Measurements from ENCODE around the gene RNF8. TPM values are rescaled to one million over a fixed set of nuclear protein-coding genes. Genes with fewer than 3 reads are reported as not detected.
"Not testable (repeated sequence)": the region's sequence is repeated elsewhere in the genome, so short reads cannot be mapped to it uniquely, and the experiment has no call there.

The RNF8 gene
- total RNA-seq, 2 experiments from 2014 or later = 4.9 to 5.9 TPM

GRCh38 chr6:37344308-37344707, 9.5 kb upstream of the RNF8 start:
- ChIA-PET POLR2A (no interaction called here), CTCF (no interaction called here)
- no peaks in the 10 kb centered on the region for H3K4me1 ChIP-seq (ENCODE audit: insufficient read depth, low read length)
- no peak for TF ChIP-seq CTCF (IDR thresholded peaks at IDR 0.05)
- no peaks in the 10 kb centered on the region for H3K4me1 Mint-ChIP-seq (ENCODE audit: low read depth)
- DNase-seq (no peak), ATAC-seq (ENCODE audit: poor library complexity) (no peak)
- H3K36me3 ChIP-seq (ENCODE audit: insufficient read depth, low read length) = no peaks in the 10 kb centered on the region
- peaks cover 18% of the 10 kb centered on the region for H3K27me3 Mint-ChIP-seq
- H3K36me3 Mint-ChIP-seq (ENCODE audit: low read depth) = no peaks in the 10 kb centered on the region
- H3K9me3 ChIP-seq (ENCODE audit: control insufficient read depth in 1 of 2, insufficient read depth in 1 of 2, low read length in 2 of 2) = no peaks in the 10 kb centered on the region
- H3K4me3 Mint-ChIP-seq = no peak overlapping the region
- no peak overlapping the region for H3K27ac Mint-ChIP-seq
- no peaks in the 10 kb centered on the region for H3K9me3 Mint-ChIP-seq
- no peak overlapping the region for H3K4me3 ChIP-seq (ENCODE audit: low read length)
- H3K27ac ChIP-seq (ENCODE audit: low read depth in 1 of 2, low read length in 2 of 2) = no peak overlapping the region
- H3K27me3 ChIP-seq (ENCODE audit: control insufficient read depth in 1 of 2, insufficient read depth in 2 of 2, low read length in 2 of 2) = no peaks in the 10 kb centered on the region
- intact Hi-C loops (cut with DNase I, micrococcal nuclease) = no loop called here

DNA sequence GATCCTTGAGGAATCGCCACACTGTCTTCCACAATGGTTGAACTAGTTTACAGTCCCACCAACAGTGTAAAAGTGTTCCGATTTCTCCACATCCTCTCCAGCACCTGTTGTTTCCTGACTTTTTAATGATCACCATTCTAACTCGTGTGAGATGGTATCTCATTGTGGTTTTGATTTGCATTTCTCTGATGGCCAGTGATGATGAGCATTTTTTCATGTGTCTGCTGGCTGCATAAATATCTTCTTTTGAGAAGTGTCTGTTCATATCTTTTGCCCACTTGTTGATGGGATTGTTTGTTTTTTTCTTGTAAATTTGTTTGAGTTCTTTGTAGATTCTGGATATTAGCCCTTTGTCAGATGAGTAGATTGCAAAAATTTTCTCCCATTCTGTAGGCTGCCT, 8.0 kb upstream of the RNF8 start:
- H3K27ac ChIP-seq (ENCODE audit: low read depth in 1 of 2, low read length in 2 of 2); H3K27me3 ChIP-seq (ENCODE audit: control insufficient read depth in 1 of 2, insufficient read depth in 2 of 2, low read length in 2 of 2); H3K27ac Mint-ChIP-seq; intact Hi-C loops (cut with DNase I, micrococcal nuclease); DNase-seq; ATAC-seq (ENCODE audit: poor library complexity); H3K4me1 Mint-ChIP-seq (ENCODE audit: low read depth); H3K9me3 ChIP-seq (ENCODE audit: control insufficient read depth in 1 of 2, insufficient read depth in 1 of 2, low read length in 2 of 2); H3K4me3 Mint-ChIP-seq; H3K36me3 ChIP-seq (ENCODE audit: insufficient read depth, low read length); POLR2A ChIA-PET; H3K4me3 ChIP-seq (ENCODE audit: low read length); H3K4me1 ChIP-seq (ENCODE audit: insufficient read depth, low read length); H3K9me3 Mint-ChIP-seq; H3K36me3 Mint-ChIP-seq (ENCODE audit: low read depth); CTCF ChIA-PET: not testable (repeated sequence)
- H3K27me3 Mint-ChIP-seq = peaks cover 18% of the 10 kb centered on the region

DNA sequence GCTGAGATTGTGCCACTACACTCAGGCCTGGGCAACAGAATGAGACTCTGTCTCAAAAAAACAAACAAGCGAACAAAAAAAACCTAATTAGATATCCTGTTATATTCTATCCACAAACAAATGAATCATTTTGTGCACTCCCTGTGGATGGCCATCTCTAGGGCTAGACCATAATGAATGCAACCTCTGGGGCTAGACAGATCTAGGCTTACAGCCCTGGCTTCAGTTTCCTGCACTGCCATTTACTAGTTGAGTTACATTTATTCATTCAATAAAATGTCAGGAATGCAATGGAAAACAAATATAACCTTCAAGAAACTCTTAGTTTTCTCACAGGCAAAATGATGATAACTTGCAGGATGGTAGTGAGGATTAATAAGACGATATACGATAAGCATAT, 6.6 kb upstream of the RNF8 start:
- H3K9me3 ChIP-seq (ENCODE audit: control insufficient read depth in 1 of 2, insufficient read depth in 1 of 2, low read length in 2 of 2) = no peaks in the 10 kb centered on the region
- DNase-seq = no peak
- H3K4me3 ChIP-seq (ENCODE audit: low read length) = no peak overlapping the region
- intact Hi-C loops (cut with DNase I, micrococcal nuclease) = no loop called here
- no peaks in the 10 kb centered on the region for H3K4me1 ChIP-seq (ENCODE audit: insufficient read depth, low read length)
- no peak for ATAC-seq (ENCODE audit: poor library complexity)
- Mint-ChIP-seq H3K27me3 (peaks cover 18% of the 10 kb centered on the region), H3K4me3 (no peak overlapping the region), H3K36me3 (ENCODE audit: low read depth) (no peaks in the 10 kb centered on the region), H3K4me1 (ENCODE audit: low read depth) (no peaks in the 10 kb centered on the region), H3K27ac (no peak overlapping the region), H3K9me3 (no peaks in the 10 kb centered on the region)
- H3K36me3 ChIP-seq (ENCODE audit: insufficient read depth, low read length) = no peaks in the 10 kb centered on the region
- POLR2A ChIA-PET = no interaction called here
- TF ChIP-seq CTCF (IDR thresholded peaks at IDR 0.05) = no peak
- H3K27ac ChIP-seq (ENCODE audit: low read depth in 1 of 2, low read length in 2 of 2) = no peak overlapping the region
- CTCF ChIA-PET = no interaction called here
- H3K27me3 ChIP-seq (ENCODE audit: control insufficient read depth in 1 of 2, insufficient read depth in 2 of 2, low read length in 2 of 2) = no peaks in the 10 kb centered on the region

GRCh38 chr6:37347670-37348111, 6.1 kb upstream of the RNF8 start:
- H3K27me3 Mint-ChIP-seq = peaks cover 16% of the 10 kb centered on the region
- POLR2A ChIA-PET = no interaction called here
- H3K4me1 ChIP-seq (ENCODE audit: insufficient read depth, low read length) = no peaks in the 10 kb centered on the region
- H3K4me1 Mint-ChIP-seq (ENCODE audit: low read depth) = no peaks in the 10 kb centered on the region
- ATAC-seq (ENCODE audit: poor library complexity) = no peak
- H3K27ac Mint-ChIP-seq = no peak overlapping the region
- DNase-seq = no peak
- H3K9me3 Mint-ChIP-seq = no peaks in the 10 kb centered on the region
- H3K27ac ChIP-seq (ENCODE audit: low read depth in 1 of 2, low read length in 2 of 2) = no peak overlapping the region
- CTCF ChIA-PET = no interaction called here
- H3K36me3 ChIP-seq (ENCODE audit: insufficient read depth, low read length) = no peaks in the 10 kb centered on the region
- no peak overlapping the region for H3K4me3 ChIP-seq (ENCODE audit: low read length)
- intact Hi-C loops (cut with DNase I, micrococcal nuclease) = no loop called here
- TF ChIP-seq CTCF (IDR thresholded peaks at IDR 0.05) = no peak
- H3K9me3 ChIP-seq (ENCODE audit: control insufficient read depth in 1 of 2, insufficient read depth in 1 of 2, low read length in 2 of 2) = no peaks in the 10 kb centered on the region
- H3K36me3 Mint-ChIP-seq (ENCODE audit: low read depth) = no peaks in the 10 kb centered on the region
- no peaks in the 10 kb centered on the region for H3K27me3 ChIP-seq (ENCODE audit: control insufficient read depth in 1 of 2, insufficient read depth in 2 of 2, low read length in 2 of 2)
- no peak overlapping the region for H3K4me3 Mint-ChIP-seq
